Caki2 (cell line): ENCODE measurements around the gene CRIM1. TPM values are rescaled to one million over a fixed set of nuclear protein-coding genes. Genes with fewer than 3 reads are reported as not detected.
"Not testable (repeated sequence)": the region's sequence is repeated elsewhere in the genome, so short reads cannot be mapped to it uniquely, and the experiment has no call there.

Source experiments
- DNase-seq: peaks from one replicate; pipeline ENCODE4 v3.0.0-alpha.2; 2015; ENCODE audit warnings: low read depth
- in situ Hi-C: cut with HindIII; loops from 2 replicates; pipeline ENCODE4 v1.10.0; 2016; ENCODE audit warnings: low sequenced_read_pairs, low pct_unique_long_range_greater_than_20kb, mixed read lengths
- total RNA-seq: library from RNA; depleted of rRNA; stranded (reverse); fragments of >200 nt; shearing (Covaris generic); gene quantifications from 2 replicates; pipeline ENCODE4 v1.2.3, GENCODE V29; 2014; ENCODE audit warnings: low replicate concordance

The CRIM1 gene
- total RNA-seq, 1 experiment from 2014 or later: 72.8 TPM

DNA sequence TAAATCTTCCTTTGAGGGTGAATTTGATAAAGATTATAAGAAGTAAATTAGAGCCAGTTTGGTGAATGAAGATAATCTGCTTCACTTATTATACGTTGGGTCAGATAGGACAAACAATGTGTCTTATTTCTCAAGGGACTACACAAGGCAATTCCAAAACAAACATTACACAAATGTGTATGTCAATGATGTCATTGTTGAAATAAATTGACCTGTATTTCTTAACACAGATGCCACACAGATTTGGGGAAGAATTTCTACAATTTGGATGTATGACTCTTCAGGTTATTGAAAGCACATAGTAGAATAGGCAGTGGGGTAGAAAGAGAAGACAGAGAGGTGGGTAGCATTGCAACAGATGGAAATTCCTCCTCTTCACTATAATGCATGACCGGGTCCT lies 6.9 kb upstream of the CRIM1 start:
- DNase-seq: no peak
- in situ Hi-C loops: no loop called here

- in situ Hi-C loops: no loop called here
- DNase-seq: no peak
Measured at GRCh38 chr2:36351291-36351690, 4.3 kb upstream of the CRIM1 start.

DNA sequence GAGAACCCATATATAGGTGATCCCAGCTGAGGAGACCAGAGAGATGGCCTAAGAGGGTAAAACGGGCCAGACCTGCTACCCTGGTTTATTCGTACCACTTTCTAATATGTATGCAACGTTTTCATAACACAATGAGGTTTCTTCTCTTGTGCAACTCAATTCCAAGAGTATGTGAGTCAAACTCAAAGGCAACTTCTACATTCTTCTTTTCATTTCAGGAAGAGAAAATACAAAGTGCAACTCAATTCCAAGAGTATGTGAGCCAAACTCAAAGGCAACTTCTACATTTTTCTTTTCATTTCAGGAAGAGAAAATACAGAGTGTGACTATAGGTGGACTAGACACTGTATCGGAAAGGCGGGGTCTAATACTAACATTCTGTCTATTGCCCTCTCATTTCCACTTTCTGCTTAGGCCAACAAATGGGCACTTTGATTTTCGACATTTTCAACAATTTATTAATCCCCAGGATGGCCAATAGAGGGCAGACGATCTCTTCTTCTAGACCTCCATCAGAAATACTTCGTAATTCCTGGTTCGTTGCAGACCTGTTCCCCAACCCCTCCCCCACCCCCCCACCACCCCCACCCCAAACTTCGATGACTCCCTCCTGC lies 3.7 kb upstream of the CRIM1 start:
- in situ Hi-C loops: no loop called here
- DNase-seq: peak; percentile 44

DNA sequence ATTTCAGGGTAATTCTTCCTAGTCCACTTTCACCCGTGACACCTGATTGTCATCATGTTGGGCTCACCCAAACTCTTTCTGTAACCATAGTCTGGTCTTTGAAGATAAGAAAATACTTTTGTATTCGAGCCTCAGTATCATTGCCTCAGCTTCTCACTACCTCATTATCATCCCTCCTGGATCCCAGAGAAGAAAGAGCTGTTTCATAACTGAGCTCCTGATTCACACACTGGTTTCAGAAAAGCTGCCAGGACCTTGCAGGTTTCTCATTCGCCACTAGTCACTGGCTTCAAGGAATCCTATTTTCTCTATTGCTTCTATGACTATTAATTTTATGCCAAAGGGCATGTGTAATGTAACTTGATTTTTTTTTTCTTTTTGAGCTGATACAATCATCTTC lies 2.9 kb upstream of the CRIM1 start:
- in situ Hi-C loops: no loop called here
- peak; percentile 79 for DNase-seq

GRCh38 chr2:36354811-36355150 lies 797 bp upstream of the CRIM1 start:
- DNase-seq: peak; percentile 59

DNA sequence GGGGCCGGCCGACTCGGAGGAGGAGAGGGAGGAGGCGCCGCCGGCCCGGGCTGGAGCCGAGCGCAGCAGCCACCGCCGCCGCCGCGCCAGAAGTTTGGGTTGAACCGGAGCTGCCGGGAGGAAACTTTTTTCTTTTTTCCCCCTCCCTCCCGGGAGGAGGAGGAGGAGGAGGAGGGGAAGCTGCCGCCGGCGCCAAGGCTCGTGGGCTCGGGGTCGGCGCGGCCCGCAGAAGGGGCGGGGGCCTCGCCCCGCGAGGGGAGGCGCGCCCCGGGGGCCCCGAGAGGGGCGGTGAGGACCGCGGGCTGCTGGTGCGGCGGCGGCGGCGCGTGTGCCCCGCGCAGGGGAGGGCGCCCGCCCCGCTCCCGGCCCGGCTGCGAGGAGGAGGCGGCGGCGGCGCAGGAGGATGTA lies 316 bp downstream of the CRIM1 start:
- DNase-seq: no peak
- in situ Hi-C loops: no loop called here

More at GRCh38 chr2:36354811-36355150, 797 bp upstream of the CRIM1 start:
- in situ Hi-C loops: no loop called here

DNA sequence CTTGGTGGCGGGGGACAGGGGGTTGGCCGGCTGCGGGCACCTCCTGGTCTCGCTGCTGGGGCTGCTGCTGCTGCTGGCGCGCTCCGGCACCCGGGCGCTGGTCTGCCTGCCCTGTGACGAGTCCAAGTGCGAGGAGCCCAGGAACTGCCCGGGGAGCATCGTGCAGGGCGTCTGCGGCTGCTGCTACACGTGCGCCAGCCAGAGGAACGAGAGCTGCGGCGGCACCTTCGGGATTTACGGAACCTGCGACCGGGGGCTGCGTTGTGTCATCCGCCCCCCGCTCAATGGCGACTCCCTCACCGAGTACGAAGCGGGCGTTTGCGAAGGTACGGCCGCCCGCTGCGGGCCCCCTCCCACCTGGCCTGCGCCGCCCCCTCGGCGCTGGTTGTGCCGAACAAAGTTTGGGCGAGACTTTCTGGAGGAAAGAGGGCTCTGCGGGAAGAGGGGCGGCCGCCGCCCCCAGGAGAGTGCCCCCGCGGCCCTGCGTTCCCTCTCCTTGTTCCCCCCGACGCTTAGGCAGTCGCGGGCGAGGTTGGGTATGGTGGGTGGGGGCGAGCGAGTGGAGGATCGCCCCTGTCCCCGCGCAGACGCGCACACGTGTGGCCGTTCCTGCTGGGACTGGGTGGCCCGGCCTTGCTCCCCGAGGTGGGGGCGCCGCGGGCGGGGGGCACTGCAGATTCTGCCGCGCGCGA lies 866 bp downstream of the CRIM1 start:
- DNase-seq: peak; percentile 45
- in situ Hi-C loops: no loop called here

DNA sequence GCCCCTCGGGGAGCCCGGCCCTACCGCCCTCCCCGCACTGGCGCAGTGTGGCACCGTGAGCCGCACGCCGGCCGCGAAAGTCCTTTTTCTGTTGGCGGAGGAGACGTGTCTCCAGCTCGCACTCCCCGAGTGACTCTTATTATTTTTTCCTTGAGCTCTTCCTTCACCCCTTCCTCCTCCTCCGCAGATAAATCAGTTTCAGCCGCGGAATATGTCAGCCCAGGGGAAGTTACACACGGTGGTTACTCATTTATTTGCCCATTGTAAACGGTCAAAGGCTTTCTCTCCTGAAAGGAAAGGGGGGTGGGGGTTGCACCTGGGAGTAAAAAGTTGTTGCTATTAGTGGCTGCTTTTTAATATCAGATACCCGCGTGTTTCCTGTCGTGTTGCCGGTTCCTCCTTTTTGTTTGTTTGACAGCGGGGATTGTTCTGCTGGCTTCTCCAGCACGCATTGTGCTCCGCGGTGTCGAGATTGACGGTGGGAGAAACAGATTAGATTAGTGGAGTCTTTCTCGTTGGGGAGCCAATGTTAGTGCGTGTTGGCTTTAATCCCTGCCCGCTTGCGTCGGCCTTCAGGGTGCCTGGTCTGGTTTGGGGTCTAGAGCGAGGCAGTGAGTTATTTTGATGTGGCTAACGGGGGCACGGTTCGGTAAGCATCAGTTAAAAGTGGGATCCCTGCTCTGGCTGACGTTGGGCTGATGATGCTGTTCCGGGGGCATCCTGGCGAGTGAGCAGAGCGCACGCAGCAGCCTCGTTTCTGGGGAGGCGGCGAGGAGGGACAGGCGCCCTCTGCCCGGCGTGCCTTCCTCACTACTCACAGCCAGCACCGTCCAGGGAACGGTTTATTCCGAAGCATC lies 1.6 kb downstream of the CRIM1 start:
- peak; percentile 77 for DNase-seq
- in situ Hi-C loops: no loop called here

DNA sequence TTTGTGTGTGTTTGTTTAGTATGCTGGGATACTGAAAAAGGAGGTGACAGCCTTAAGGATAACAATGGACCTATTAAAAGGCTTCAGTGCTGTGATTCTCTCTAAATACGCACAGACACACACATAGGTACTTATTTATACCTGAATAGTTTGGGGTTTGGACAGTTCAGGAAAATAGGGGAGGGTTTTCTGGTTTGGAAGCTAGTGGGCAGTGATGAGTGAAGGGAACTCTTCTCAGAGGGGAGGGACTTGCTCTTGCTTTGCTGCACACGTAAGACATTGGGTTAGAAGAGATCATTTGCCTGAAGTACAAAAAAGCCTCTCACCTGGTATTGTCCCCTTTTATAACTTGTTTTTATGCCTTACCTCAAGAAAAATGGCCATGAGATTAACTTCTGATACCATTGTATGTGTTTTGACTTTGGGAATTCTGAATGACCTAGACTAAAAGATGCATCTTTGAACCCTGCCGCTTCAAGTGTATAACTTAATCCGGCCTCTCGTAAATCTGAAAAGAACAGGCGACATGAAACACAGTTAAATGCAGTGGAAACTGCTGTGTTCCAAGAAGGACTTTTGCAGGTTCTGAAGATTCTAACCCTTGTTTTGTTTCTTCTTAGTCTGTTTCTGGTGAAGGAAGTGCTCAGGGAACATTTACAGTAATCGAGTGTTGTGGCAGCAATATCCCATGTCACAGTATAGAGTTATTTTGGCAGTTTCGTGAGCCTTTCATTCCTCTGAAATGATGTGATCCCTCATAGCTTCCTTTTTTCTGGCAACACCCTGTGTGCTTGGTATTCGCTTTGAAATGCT lies 2.5 kb downstream of the CRIM1 start:
- in situ Hi-C loops: no loop called here
- peak; percentile 82 for DNase-seq

DNA sequence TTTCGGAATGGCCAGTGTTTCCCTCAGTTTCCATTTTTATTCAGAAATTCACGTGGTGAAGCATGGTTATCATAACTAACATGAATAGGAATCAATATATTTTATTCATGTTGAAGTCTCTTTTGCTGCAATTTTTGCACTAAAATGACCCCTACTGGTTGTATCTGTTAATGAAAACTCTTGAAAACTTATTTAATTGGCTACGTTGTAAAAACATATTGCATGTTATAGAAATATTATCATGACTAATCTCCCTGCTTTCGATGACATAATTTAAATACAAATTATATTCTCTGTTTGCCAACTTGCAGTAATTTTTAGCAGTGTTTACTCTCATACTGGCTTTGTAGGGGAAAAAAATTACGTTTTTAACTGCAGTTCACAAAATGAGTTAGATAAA lies 3.5 kb downstream of the CRIM1 start:
- no peak for DNase-seq
- in situ Hi-C loops: no loop called here

- no peak for DNase-seq
- in situ Hi-C loops: no loop called here
Measured at GRCh38 chr2:36360063-36360462, 4.5 kb downstream of the CRIM1 start.

- no peak for DNase-seq
- in situ Hi-C loops: no loop called here
Measured at GRCh38 chr2:36360834-36361233, 5.3 kb downstream of the CRIM1 start.

GRCh38 chr2:36361396-36361795 lies 5.8 kb downstream of the CRIM1 start:
- in situ Hi-C loops: no loop called here
- DNase-seq: no peak

- in situ Hi-C loops: no loop called here
- DNase-seq: no peak
Measured at GRCh38 chr2:36362291-36362690, 6.7 kb downstream of the CRIM1 start.

DNA sequence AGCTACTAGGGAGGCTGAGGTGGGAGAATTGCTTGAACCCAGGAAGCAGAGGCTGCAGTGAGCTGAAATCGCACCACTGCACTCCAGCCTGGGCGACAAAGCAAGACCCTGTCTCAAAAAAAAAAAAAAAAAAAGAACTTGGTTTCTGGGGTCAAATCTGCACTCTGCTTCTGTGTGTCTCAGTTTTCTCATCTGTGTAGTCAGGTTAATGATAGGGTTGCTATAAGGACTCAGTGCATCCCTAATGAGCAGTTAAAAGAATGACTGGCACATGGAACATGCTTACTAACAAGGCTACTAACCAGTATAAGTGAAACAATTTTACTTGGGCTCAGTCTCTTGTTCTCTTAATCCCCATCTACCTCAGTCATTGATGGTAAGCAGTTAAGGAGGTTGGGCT lies 7.5 kb downstream of the CRIM1 start:
- DNase-seq, in situ Hi-C loops: not testable (repeated sequence)

GRCh38 chr2:36366491-36367120 lies 11.0 kb downstream of the CRIM1 start:
- no peak for DNase-seq

DNA sequence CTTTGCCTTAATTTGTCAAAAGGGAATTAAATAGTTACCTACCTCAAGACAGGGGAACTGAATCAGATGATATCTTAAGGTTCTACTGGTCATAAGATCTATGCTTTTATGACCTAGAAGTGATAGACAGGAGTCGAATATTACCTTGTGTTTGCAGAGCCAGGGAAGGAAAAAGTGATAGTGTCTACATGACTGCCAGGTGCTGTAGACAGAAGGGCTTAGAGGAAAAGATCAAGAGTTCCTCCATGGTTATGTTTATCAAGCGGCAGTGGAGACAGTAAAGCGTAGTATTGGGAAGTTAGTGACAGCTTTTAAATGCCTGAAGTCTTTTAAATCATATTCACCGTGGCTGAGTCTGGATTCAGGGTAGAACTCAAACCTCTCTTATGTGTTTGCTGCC lies 11.9 kb downstream of the CRIM1 start:
- in situ Hi-C loops: no loop called here
- no peak for DNase-seq

More at GRCh38 chr2:36366491-36367120, 11.0 kb downstream of the CRIM1 start:
- in situ Hi-C loops: no loop called here

DNA sequence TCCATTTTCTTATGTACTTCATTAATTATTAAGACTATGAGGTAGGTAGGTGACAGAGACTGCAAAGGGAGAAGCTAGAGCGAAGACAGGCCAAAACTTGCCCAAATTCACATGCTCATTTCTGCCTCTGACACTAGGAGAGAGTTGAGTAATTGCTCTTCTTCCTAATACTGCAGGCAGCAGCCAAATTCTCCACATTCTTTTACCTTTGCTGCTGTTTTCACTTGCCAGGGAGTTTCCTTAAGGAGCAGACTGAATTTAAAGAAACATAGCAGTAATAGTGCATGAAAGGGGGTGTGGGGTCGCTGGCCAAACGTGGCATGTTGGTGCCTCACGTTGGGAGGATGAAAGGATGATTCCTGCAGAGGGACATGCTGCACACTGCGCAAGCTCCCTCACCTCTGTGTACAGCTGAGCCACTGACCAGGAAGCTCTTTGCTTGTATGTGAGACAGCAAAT lies 12.3 kb downstream of the CRIM1 start:
- in situ Hi-C loops: no loop called here
- DNase-seq: peak; percentile 68
